ENCODE measurements around the gene EPC2.
"Not testable (repeated sequence)": the region's sequence is repeated elsewhere in the genome, so short reads cannot be mapped to it uniquely, and the experiment has no call there.

DNA sequence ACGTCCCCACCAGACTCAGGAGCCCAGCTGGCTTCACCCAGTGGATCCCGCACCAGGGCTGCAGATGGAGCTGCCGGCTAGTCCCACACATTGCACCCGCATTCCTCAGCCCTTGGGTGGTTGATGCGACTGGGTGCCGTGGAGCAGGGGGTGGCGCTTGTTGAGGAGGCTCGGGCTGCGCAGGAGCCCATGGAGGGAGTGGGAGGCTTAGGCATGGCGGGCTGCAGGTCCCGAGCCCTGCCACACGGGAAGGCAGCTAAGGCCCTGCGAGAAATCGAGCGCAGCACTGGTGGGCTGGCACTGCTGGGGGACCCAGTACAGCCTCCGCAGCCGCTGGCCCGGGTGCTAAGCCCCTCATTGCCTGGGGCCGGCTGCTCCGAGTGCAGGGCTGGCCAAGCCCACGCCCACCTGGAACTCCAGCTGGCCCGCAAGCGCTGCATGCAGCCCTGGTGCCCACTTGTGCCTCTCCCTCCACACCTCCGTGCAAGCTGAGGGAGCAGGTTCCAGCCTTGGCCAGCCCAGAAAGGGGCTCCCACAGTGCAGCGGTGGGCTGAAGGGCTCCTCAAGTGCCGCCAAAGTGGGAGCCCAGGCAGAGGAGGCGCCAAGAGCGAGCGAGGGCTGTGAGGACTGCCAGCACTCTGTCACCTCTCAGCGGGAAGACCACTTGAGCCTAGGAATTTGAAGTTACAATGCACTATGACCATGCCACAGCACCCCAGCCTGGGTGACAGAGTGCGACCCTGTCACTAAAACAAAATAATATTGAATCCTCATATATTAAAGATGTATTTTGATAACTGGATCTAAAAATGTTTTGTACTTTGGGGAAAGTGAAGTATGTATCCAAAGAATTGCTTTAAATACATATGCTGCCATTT, 34.0 kb downstream of the EPC2 start:
- TF ChIP-seq, protein P1, sequence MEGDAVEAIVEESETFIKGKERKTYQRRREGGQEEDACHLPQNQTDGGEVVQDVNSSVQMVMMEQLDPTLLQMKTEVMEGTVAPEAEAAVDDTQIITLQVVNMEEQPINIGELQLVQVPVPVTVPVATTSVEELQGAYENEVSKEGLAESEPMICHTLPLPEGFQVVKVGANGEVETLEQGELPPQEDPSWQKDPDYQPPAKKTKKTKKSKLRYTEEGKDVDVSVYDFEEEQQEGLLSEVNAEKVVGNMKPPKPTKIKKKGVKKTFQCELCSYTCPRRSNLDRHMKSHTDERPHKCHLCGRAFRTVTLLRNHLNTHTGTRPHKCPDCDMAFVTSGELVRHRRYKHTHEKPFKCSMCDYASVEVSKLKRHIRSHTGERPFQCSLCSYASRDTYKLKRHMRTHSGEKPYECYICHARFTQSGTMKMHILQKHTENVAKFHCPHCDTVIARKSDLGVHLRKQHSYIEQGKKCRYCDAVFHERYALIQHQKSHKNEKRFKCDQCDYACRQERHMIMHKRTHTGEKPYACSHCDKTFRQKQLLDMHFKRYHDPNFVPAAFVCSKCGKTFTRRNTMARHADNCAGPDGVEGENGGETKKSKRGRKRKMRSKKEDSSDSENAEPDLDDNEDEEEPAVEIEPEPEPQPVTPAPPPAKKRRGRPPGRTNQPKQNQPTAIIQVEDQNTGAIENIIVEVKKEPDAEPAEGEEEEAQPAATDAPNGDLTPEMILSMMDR (IDR thresholded peaks at IDR 0.05), result not testable (repeated sequence)
- not testable (repeated sequence) for TF ChIP-seq POLR2AphosphoS5 (IDR thresholded peaks at IDR 0.05)

Data from breast epithelium (tissue), 3 donors.